ENCODE data around the gene BET1.

DNA sequence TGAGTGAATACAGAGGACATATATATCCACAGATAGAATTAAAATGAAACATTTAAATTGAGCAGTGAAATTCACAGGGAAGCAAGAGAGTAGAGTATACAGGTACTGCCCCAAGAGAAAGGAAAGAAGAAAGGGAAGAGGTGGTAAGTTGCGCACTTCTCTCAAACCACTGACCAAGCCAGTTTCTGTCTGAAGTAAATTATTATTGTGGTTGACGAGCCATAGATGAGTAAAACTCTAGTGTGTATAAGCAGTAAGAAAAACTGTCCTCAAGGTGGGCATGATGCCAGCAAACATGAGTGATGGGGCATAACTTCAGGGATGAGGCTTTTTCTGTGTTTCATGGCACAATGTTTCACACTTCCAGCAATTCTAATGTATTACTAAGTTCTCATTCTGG, 4.4 kb upstream of the BET1 start:
- TF ChIP-seq CTCF (IDR thresholded peaks at IDR 0.05) (no peak), POLR2A (IDR thresholded peaks at IDR 0.05) (no peak)

All from esophagus squamous epithelium (tissue), 4 donors.